IMR-90 (cell line): Measurements from ENCODE around the gene CACNG8. TPM values are rescaled to one million over a fixed set of nuclear protein-coding genes. Genes with fewer than 3 reads are reported as not detected.
A peak's percentile ranks its signal among the peaks of the same experiment; 100 is the strongest.

Experiments used
- ATAC-seq: fragments of 200-7000 bp; cut with Tn5 transposase; 2 replicates; pipeline ENCODE4 v1.9.1; 2020; ENCODE audit warnings: low read depth, mild to moderate bottlenecking, moderate library complexity
- BruUV-seq: library from RNA; stranded (reverse); fragments of 400-500 nt; replicated peaks from 2 replicates; lab custom pipeline; 2021; lab: Mats Ljungman, UMichigan
- CTCF ChIA-PET: fragments of 300-600 bp; formaldehyde crosslinking; extraction: SDS; loops from one replicate; lab custom pipeline; 2021; ENCODE audit warnings: antibody characterized with exemption; lab: Yijun Ruan, JAX
- POLR2A ChIA-PET: fragments of 300-600 bp; sonication (Branson Sonifier 250); formaldehyde crosslinking; loops from one replicate; lab custom pipeline; 2022; ENCODE audit warnings: antibody characterized with exemption; ENCODE audit not compliant: unreplicated experiment; lab: Charles Lee
- DNase-seq: peaks from one replicate; pipeline ENCODE4 v3.0.0; 2013
- H2AFZ ChIP-seq: replicated peaks from 2 replicates; pipeline ENCODE3; 2013; ENCODE audit warnings: low read length, mild to moderate bottlenecking; ENCODE audit not compliant: poor library complexity
- H2AK5ac ChIP-seq: 2 replicates; pipeline ENCODE4 v1.6.1; 2013; ENCODE audit warnings: low read depth, low read length, inconsistent platforms
- H2AK9ac ChIP-seq: replicated peaks from 2 replicates; pipeline ENCODE3; 2013; ENCODE audit warnings: mild to moderate bottlenecking, low read depth, low read length, moderate library complexity; ENCODE audit not compliant: poor library complexity
- H2BK120ac ChIP-seq: 2 replicates; pipeline ENCODE4 v1.6.1; 2013; ENCODE audit warnings: low read depth, low read length, inconsistent platforms
- H2BK15ac ChIP-seq: 3 replicates; pipeline ENCODE4 v1.6.1; 2013; ENCODE audit warnings: low read depth, low read length, inconsistent platforms
- H2BK20ac ChIP-seq: 2 replicates; pipeline ENCODE4 v1.6.1; 2013; ENCODE audit warnings: low read depth, mild to moderate bottlenecking, inconsistent platforms, low read length, moderate library complexity
- H2BK5ac ChIP-seq: 2 replicates; pipeline ENCODE4 v1.6.1; 2013; ENCODE audit warnings: mild to moderate bottlenecking, low read depth, low read length, inconsistent platforms; ENCODE audit not compliant: poor library complexity, severe bottlenecking
- H3K14ac ChIP-seq: replicated peaks from 2 replicates; pipeline ENCODE4 v1.6.1; 2013; ENCODE audit warnings: low read depth, low read length, inconsistent platforms
- H3K18ac ChIP-seq: 2 replicates; pipeline ENCODE4 v1.6.1; 2013; ENCODE audit warnings: low read depth, low read length, control low read depth
- H3K23ac ChIP-seq: 2 replicates; pipeline ENCODE4 v1.6.1; 2013; ENCODE audit warnings: low read depth, low read length, inconsistent platforms
- H3K27ac ChIP-seq: 2 replicates; pipeline ENCODE4 v1.5.1; 2013; ENCODE audit warnings: mild to moderate bottlenecking, control low read depth, low read length; ENCODE audit not compliant: insufficient read depth
- H3K27me3 ChIP-seq: 2 replicates; pipeline ENCODE4 v1.6.1; 2013; ENCODE audit warnings: low read length; ENCODE audit not compliant: control insufficient read depth, insufficient read depth
- H3K36me3 ChIP-seq: 2 replicates; pipeline ENCODE4 v1.6.1; 2013; ENCODE audit warnings: low read length, mixed read lengths; ENCODE audit not compliant: control insufficient read depth, insufficient read depth
- H3K4ac ChIP-seq: 2 replicates; pipeline ENCODE4 v1.6.1; 2013; ENCODE audit warnings: low read depth, low read length, inconsistent platforms
- H3K4me1 ChIP-seq: 2 replicates; pipeline ENCODE4 v1.6.1; 2013; ENCODE audit warnings: low read length, mixed read lengths; ENCODE audit not compliant: control insufficient read depth, insufficient read depth
- H3K4me2 ChIP-seq: 2 replicates; pipeline ENCODE4 v1.6.1; 2013; ENCODE audit warnings: low read depth, mild to moderate bottlenecking, control low read depth, low read length, moderate library complexity
- H3K4me3 ChIP-seq: 2 replicates; pipeline ENCODE4 v1.5.1; 2013; ENCODE audit warnings: low read depth, mild to moderate bottlenecking, control low read depth, low read length, moderate library complexity; ENCODE audit not compliant: insufficient read depth
- H3K56ac ChIP-seq: 2 replicates; pipeline ENCODE4 v1.6.1; 2013; ENCODE audit warnings: low read length, inconsistent platforms; ENCODE audit not compliant: insufficient read depth; ENCODE audit errors: extremely low read depth
- H3K79me1 ChIP-seq, 2 experiments: 2 replicates each; pipeline ENCODE4 v1.6.1; 2013; ENCODE audit warnings: low read length in 2 of 2, inconsistent platforms in 1 of 2, low read depth in 1 of 2
- H3K9ac ChIP-seq: 2 replicates; pipeline ENCODE4 v1.6.1; 2013; ENCODE audit warnings: low read depth, low read length, control low read depth
- H3K9me1 ChIP-seq: 2 replicates; pipeline ENCODE4 v1.6.1; 2013; ENCODE audit warnings: low read length, inconsistent platforms; ENCODE audit not compliant: insufficient read depth
- H3K9me3 ChIP-seq: 2 replicates; pipeline ENCODE4 v1.6.1; 2013; ENCODE audit warnings: low read length; ENCODE audit not compliant: control insufficient read depth, insufficient read depth
- H4K20me1 ChIP-seq: 2 replicates; pipeline ENCODE4 v1.6.1; 2013; ENCODE audit warnings: low read length, inconsistent platforms; ENCODE audit not compliant: insufficient read depth
- H4K5ac ChIP-seq: 2 replicates; pipeline ENCODE4 v1.6.1; 2013; ENCODE audit warnings: mild to moderate bottlenecking, low read depth, low read length, control low read depth
- H4K8ac ChIP-seq, 2 experiments: 2 replicates each; pipeline ENCODE4 v1.6.1; 2013; ENCODE audit warnings: low read depth in 2 of 2, low read length in 2 of 2, control low read depth in 1 of 2, inconsistent platforms in 1 of 2
- H4K91ac ChIP-seq: 2 replicates; pipeline ENCODE4 v1.6.1; 2013; ENCODE audit warnings: low read depth, low read length, inconsistent platforms; ENCODE audit not compliant: insufficient read depth
- CEBPB ChIP-seq: IDR thresholded peaks from 2 replicates; pipeline ENCODE4 v1.6.1; 2012; ENCODE audit warnings: low read depth, low read length, improper control_type of control experiment
- ELK1 ChIP-seq: fragments of 150-350 bp; IDR thresholded peaks from 2 replicates; pipeline ENCODE4 v1.6.1; 2016; ENCODE audit warnings: low read depth, mild to moderate bottlenecking, low read length, moderate library complexity, borderline replicate concordance
- MAFK ChIP-seq: IDR thresholded peaks from 2 replicates; pipeline ENCODE4 v1.6.1; 2012; ENCODE audit warnings: low read depth, low read length, improper control_type of control experiment
- MXI1 ChIP-seq: IDR thresholded peaks from 2 replicates; pipeline ENCODE4 v1.6.1; 2012; ENCODE audit warnings: low read depth, mild to moderate bottlenecking, low read length, moderate library complexity, borderline replicate concordance
- SMC3 ChIP-seq: fragments of 150-350 bp; IDR thresholded peaks from 2 replicates; pipeline ENCODE4 v1.6.1; 2016; ENCODE audit warnings: low read depth, mild to moderate bottlenecking, antibody characterized with exemption, low read length, moderate library complexity
- WGBS, 2 experiments: methylation state at CpG; one replicate each; pipeline versions ENCODE4 v1.1.5 to v1.1.7; 2013; ENCODE audit warnings: missing lambda C conversion rate in 2 of 2; ENCODE audit not compliant: insufficient read length in 1 of 2; ENCODE audit errors: extremely low coverage in 2 of 2; 5-methylcytosine and 5-hydroxymethylcytosine counted together
- dilution Hi-C: fragments of 300-500 bp; cut with HindIII; formaldehyde crosslinking; loops from one replicate; pipeline ENCODE4 v1.14.3; 2018; ENCODE audit warnings: low sequenced_read_pairs; ENCODE audit not compliant: unreplicated experiment
- in situ Hi-C: fragments of 300-500 bp; cut with MboI; formaldehyde crosslinking; loops from 3 replicates; pipeline ENCODE4 v1.14.3; 2019; ENCODE audit warnings: low sequenced_read_pairs, inconsistent platforms, mixed read lengths
- intact Hi-C: fragments of 100-400 bp; cut with micrococcal nuclease; formaldehyde crosslinking; loops from 2 replicates; pipeline ENCODE4 v1.10.0; 2022
- polyA plus RNA-seq, 3 experiments: library from polyadenylated mRNA; depleted of rRNA; stranded (reverse); fragments of >200 nt; gene quantifications; 2 replicates each; pipeline ENCODE4 v1.2.3, GENCODE V29; 2012; ENCODE audit warnings: low replicate concordance in 1 of 3
- total RNA-seq: library from RNA; depleted of rRNA; stranded (reverse); fragments of >200 nt; gene quantifications from 2 replicates; pipeline ENCODE4 v1.2.3, GENCODE V29; 2012

The CACNG8 gene
- total and polyA plus RNA-seq, 2 of the 4 experiments (the other 2 are of a cell fraction), result 0.15 TPM; not detected in 1

GRCh38 chr19:53977991-53978731 is 15.4 kb downstream of the CACNG8 start:
- H3K9ac ChIP-seq, result no peak overlapping the region
- H2BK15ac ChIP-seq, result no peak overlapping the region
- H4K20me1 ChIP-seq, result no peaks in the 10 kb centered on the region
- 3% methylated on average over 10 of the region's 54 CpGs; no CpG with 5 or more reads in 1 of the 2 experiments for WGBS, 2 experiments
- no peaks in the 10 kb centered on the region for H3K9me1 ChIP-seq
- H3K9me3 ChIP-seq, result no peaks in the 10 kb centered on the region
- H3K79me1 ChIP-seq, result no peaks in the 10 kb centered on the region
- no peak overlapping the region for H3K18ac ChIP-seq
- ATAC-seq (peak; percentile 71), DNase-seq (peak; percentile 84)
- H2BK20ac ChIP-seq, result no peak overlapping the region
- no peak overlapping the region for H3K23ac ChIP-seq
- peaks cover 7% of the 10 kb centered on the region; the same call in 1 of the 2 replicates for H3K27me3 ChIP-seq
- H3K4me3 ChIP-seq, result peak overlapping the region; percentile 55
- no peak overlapping the region for H2BK5ac ChIP-seq
- peak; percentile 64 for TF ChIP-seq CEBPB
- TF ChIP-seq SMC3, result no peak
- TF ChIP-seq ELK1, result no peak
- TF ChIP-seq MAFK, result no peak
- TF ChIP-seq MXI1, result no peak
- H3K36me3 ChIP-seq, result no peaks in the 10 kb centered on the region
- H3K4me1 ChIP-seq, result no peaks in the 10 kb centered on the region
- no peak overlapping the region for H3K56ac ChIP-seq
- in situ Hi-C loops, result no loop called here
- H3K4ac ChIP-seq, result no peak overlapping the region
- POLR2A ChIA-PET, result no interaction called here
- dilution Hi-C loops, result no loop called here
- H4K5ac ChIP-seq, result no peak overlapping the region
- no peak overlapping the region for H3K14ac ChIP-seq
- no TSS peak for BruUV-seq
- H2AK5ac ChIP-seq, result no peak overlapping the region
- intact Hi-C loops, result no loop called here
- H2AFZ ChIP-seq, result peak overlapping the region; percentile 88
- CTCF ChIA-PET, result no interaction called here
- no peak overlapping the region for H3K27ac ChIP-seq
- peak overlapping the region; percentile 92 for H3K4me2 ChIP-seq
- H4K91ac ChIP-seq, result no peak overlapping the region
- H4K8ac ChIP-seq, result peak overlapping the region; percentile 44 to 47; a peak in 2 of 4 replicates
- no peak overlapping the region for H2BK120ac ChIP-seq
- H2AK9ac ChIP-seq, result peak overlapping the region; percentile 76
